ENCODE measurements around the gene C5.
"Not testable (repeated sequence)": the region's sequence is repeated elsewhere in the genome, so short reads cannot be mapped to it uniquely, and the experiment has no call there.

C5 gene

DNA sequence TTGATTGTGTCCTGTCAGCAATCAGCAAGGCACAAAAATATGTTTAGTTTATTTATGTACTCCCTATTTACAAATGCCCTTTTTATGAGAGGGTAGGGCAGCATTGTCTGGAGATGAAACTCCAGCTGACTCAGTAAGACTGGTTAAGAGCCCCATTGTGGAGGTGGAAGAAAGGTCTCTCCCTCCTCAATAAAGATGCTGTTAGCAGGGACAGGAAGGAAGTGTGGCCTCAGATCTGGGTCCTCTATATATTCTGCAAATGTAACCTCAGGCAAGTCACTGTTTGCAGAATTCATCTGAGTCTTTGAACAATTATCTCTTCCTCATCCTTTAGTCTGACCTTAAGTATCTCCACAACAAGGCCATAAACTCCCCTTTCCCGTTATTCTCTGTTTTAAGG, 75.2 kb downstream of the C5 start:
- H3K36me3 ChIP-seq = no peaks in the 10 kb centered on the region
- no peaks in the 10 kb centered on the region for H3K27me3 ChIP-seq
- no peaks in the 10 kb centered on the region for H3K4me1 ChIP-seq
- H3K4me3 ChIP-seq (ENCODE audit: low read depth, low read length) = no peak overlapping the region
- DNase-seq = no peak
- no peaks in the 10 kb centered on the region for H3K9me3 ChIP-seq
- TF ChIP-seq, protein P1, sequence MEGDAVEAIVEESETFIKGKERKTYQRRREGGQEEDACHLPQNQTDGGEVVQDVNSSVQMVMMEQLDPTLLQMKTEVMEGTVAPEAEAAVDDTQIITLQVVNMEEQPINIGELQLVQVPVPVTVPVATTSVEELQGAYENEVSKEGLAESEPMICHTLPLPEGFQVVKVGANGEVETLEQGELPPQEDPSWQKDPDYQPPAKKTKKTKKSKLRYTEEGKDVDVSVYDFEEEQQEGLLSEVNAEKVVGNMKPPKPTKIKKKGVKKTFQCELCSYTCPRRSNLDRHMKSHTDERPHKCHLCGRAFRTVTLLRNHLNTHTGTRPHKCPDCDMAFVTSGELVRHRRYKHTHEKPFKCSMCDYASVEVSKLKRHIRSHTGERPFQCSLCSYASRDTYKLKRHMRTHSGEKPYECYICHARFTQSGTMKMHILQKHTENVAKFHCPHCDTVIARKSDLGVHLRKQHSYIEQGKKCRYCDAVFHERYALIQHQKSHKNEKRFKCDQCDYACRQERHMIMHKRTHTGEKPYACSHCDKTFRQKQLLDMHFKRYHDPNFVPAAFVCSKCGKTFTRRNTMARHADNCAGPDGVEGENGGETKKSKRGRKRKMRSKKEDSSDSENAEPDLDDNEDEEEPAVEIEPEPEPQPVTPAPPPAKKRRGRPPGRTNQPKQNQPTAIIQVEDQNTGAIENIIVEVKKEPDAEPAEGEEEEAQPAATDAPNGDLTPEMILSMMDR (IDR thresholded peaks at IDR 0.05; ENCODE audit: low read depth, low read length) = no peak

DNA sequence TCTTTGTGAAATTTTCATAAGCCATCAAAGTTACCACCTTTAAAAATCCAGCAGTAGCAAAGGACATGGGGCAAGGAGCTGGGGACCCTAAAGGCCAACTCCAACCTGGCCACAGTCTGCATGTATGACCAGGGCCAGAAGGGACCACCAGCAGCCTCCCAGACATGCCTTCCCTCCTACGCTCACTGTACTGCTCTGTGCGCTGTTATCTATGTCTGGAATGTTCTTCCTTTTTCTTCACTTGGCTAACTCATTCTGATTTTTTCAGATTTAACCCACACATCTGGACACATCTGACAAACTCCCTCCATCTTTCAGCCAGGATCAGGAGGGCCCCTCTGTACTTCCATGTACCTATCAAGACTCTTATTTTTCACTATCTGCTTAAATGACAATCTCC, 75.9 kb downstream of the C5 start:
- no peak for DNase-seq
- no peaks in the 10 kb centered on the region for H3K4me1 ChIP-seq
- H3K4me3 ChIP-seq (ENCODE audit: low read depth, low read length) = no peak overlapping the region
- no peaks in the 10 kb centered on the region for H3K36me3 ChIP-seq
- H3K9me3 ChIP-seq = no peaks in the 10 kb centered on the region
- H3K27me3 ChIP-seq = no peaks in the 10 kb centered on the region
- TF ChIP-seq, protein P1 (IDR thresholded peaks at IDR 0.05; ENCODE audit: low read depth, low read length) = no peak

DNA sequence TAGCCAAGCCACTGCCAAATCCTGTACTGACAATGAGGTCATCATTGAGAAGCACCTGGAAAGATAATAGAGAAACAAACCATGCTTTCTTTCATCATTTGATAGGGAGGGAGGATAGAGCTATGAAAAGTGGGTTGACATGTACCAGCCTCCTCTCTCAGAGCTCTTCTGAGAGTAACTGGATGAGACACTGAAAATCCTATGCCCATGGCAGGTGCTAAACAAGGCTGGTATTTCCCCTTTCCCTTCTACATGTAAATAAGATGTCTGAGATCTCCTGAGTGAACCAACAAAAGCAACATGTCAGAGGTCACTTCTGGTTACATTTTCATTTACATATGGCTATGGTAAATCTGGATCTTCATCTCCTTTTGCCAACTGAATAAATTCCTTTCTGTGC, 78.1 kb downstream of the C5 start:
- TF ChIP-seq, protein P1 (IDR thresholded peaks at IDR 0.05; ENCODE audit: low read depth, low read length) = no peak
- Histone ChIP-seq H3K9me3 (no peaks in the 10 kb centered on the region), H3K4me3 (ENCODE audit: low read depth, low read length) (no peak overlapping the region), H3K4me1 (no peaks in the 10 kb centered on the region), H3K27me3 (no peaks in the 10 kb centered on the region), H3K36me3 (no peaks in the 10 kb centered on the region)
- no peak for DNase-seq

DNA sequence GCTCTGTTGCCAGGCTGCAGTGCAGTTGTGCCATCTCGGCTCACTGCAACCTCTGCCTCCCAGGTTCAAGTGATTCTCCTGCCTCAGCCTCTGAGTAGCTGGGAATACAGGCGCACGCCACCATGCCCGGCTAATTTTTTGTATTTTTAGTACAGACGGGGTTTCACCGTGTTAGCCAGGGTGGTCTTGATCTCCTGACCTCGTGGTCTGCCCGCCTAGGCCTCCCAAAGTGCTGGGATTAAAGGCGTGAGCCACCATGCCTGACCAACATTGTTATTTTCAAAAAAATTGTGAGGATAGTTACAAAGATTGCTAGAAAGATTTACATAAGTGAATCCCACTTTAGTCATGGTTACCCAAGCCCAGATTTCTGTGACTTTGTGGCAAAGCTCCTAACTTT, 78.6 kb downstream of the C5 start:
- not testable (repeated sequence) for H3K36me3 ChIP-seq; DNase-seq; H3K4me1 ChIP-seq; H3K4me3 ChIP-seq (ENCODE audit: low read depth, low read length); H3K27me3 ChIP-seq; H3K9me3 ChIP-seq

DNA sequence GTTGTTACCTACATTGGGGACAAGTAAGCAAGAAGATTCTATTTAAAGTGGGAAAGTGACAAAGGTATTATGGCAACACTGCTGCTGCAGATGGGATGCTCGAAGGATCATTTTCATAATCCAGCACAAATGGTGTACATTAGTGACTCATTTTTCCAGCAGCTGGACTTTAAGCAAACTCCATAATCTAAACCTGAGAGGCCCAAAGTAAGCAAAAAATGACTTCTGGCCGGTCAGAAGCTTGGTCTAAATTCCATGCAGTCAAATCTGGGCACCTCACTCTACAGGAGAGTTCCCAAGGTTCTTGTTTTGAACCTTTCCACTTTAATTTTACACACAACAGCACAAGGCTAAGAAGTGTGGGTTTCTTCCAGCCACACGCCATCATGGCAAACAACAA, 79.8 kb downstream of the C5 start:
- Histone ChIP-seq H3K27me3 (no peaks in the 10 kb centered on the region), H3K36me3 (no peaks in the 10 kb centered on the region), H3K4me3 (ENCODE audit: low read depth, low read length) (no peak overlapping the region), H3K9me3 (no peaks in the 10 kb centered on the region), H3K4me1 (no peaks in the 10 kb centered on the region; the same call in 1 of the 2 replicates)
- TF ChIP-seq, protein P1 (IDR thresholded peaks at IDR 0.05; ENCODE audit: low read depth, low read length) = no peak
- DNase-seq = no peak

DNA sequence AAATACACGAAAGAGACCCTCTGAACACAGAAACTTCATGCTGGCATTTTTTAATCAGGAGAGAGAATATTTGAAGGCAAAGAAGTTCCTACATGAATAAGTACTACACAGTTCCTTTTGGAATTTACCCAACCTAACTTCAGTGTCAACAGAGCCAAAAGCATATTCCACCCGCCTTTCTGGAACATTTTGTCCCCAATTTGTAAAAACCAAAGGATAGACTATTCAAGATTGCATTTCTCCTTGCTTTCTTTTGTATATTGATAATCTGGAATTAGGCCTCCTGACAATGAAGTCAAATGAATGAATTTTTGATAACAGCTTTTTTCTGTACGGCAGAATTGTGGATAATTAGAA, 84.1 kb downstream of the C5 start:
- H3K4me1 ChIP-seq = no peaks in the 10 kb centered on the region; the same call in 1 of the 2 replicates
- no peaks in the 10 kb centered on the region for H3K27me3 ChIP-seq
- H3K4me3 ChIP-seq (ENCODE audit: low read depth, low read length) = no peak overlapping the region
- H3K36me3 ChIP-seq = no peaks in the 10 kb centered on the region
- DNase-seq = no peak
- TF ChIP-seq, protein P1 (IDR thresholded peaks at IDR 0.05; ENCODE audit: low read depth, low read length) = no peak
- no peaks in the 10 kb centered on the region for H3K9me3 ChIP-seq
